Progenitor cell of endocrine pancreas (in vitro differentiated cells): ENCODE results near the gene CLTCL1. TPM values are rescaled to one million over a fixed set of nuclear protein-coding genes. Genes with fewer than 3 reads are reported as not detected.

Experiments used
- DNase-seq: peaks from one replicate; pipeline ENCODE4 v3.0.0; 2021; ENCODE audit warnings: low spot score; ENCODE audit not compliant: unreplicated experiment
- H3K27ac Mint-ChIP-seq: 2 replicates; pipeline ENCODE4 v1.8.0; 2021; ENCODE audit warnings: mild to moderate bottlenecking, moderate library complexity, mixed read lengths
- H3K27me3 Mint-ChIP-seq: 2 replicates; pipeline ENCODE4 v1.8.0; 2021; ENCODE audit warnings: mixed read lengths
- H3K36me3 Mint-ChIP-seq: 2 replicates; pipeline ENCODE4 v1.8.0; 2022; ENCODE audit warnings: mixed read lengths; ENCODE audit not compliant: insufficient read depth
- H3K4me1 Mint-ChIP-seq: 2 replicates; pipeline ENCODE4 v1.8.0; 2021; ENCODE audit warnings: low read depth, mixed read lengths
- H3K4me3 Mint-ChIP-seq: 2 replicates; pipeline ENCODE4 v1.8.0; 2021; ENCODE audit warnings: low read depth, mild to moderate bottlenecking, moderate library complexity, mixed read lengths
- H3K9me3 Mint-ChIP-seq: 2 replicates; pipeline ENCODE4 v1.8.0; 2021; ENCODE audit warnings: low read depth, mixed read lengths
- CTCF ChIP-seq: fragments of 200-600 bp; sonication (generic); IDR thresholded peaks from one replicate; pipeline ENCODE4 v1.5.0; 2021; ENCODE audit warnings: antibody characterized with exemption, mild to moderate bottlenecking; ENCODE audit not compliant: unreplicated experiment
- long read RNA-seq: library from polyadenylated mRNA; unstranded; transcript quantifications from one replicate; pipeline ENCODE4 v2.0.0, GENCODE V29; 2020
- total RNA-seq: library from RNA; stranded (reverse); gene quantifications from 2 replicates; pipeline ENCODE4 v1.2.1, GENCODE V29; 2021

CLTCL1 gene
- 6.6 and 8.7 TPM in 2 replicates for total RNA-seq
- long read RNA-seq, partial matches to known transcripts: 4 of 6 reads
- long read RNA-seq, other reads (novel, unspliced or antisense): 2 of 6 reads

GRCh38 chr22:19291580-19292457, at the start of gene CLTCL1:
Gene CLTCL1 (minus strand): TSS chr22:19291719. CDS start chr22:19291641, 78 bp downstream.
- H3K27me3 Mint-ChIP-seq: peaks cover 40% of the 10 kb centered on the region
- H3K4me3 Mint-ChIP-seq: peak within 1 kb of the TSS; percentile 94
- peaks cover 15% of the 10 kb centered on the region for H3K4me1 Mint-ChIP-seq
- no peaks in the 10 kb centered on the region for H3K36me3 Mint-ChIP-seq
- H3K9me3 Mint-ChIP-seq: no peaks in the 10 kb centered on the region
- peak within 1 kb of the TSS; percentile 92 for H3K27ac Mint-ChIP-seq
- peak; percentile 84 for DNase-seq
- TF ChIP-seq CTCF: no peak

- no peak for DNase-seq
- no peak for TF ChIP-seq CTCF
- H3K27ac Mint-ChIP-seq: no peak overlapping the region
Measured at GRCh38 chr22:19337137-19337536, 45.6 kb upstream of the CLTCL1 start.

GRCh38 chr22:19336133-19337075, 44.9 kb upstream of the CLTCL1 start:
- peaks cover 29% of the 10 kb centered on the region for H3K9me3 Mint-ChIP-seq
- H3K27me3 Mint-ChIP-seq: no peaks in the 10 kb centered on the region
- peaks cover 68% of the 10 kb centered on the region for H3K36me3 Mint-ChIP-seq
- H3K27ac Mint-ChIP-seq: peak overlapping the region; percentile 15
- no peak for TF ChIP-seq CTCF
- no peak for DNase-seq
- no peak overlapping the region for H3K4me3 Mint-ChIP-seq
- H3K4me1 Mint-ChIP-seq: peaks cover 3% of the 10 kb centered on the region

More at GRCh38 chr22:19337137-19337536, 45.6 kb upstream of the CLTCL1 start:
- peaks cover 6% of the 10 kb centered on the region for H3K4me1 Mint-ChIP-seq
- H3K4me3 Mint-ChIP-seq: no peak overlapping the region
- H3K27me3 Mint-ChIP-seq: no peaks in the 10 kb centered on the region
- H3K9me3 Mint-ChIP-seq: peaks cover 34% of the 10 kb centered on the region
- peaks cover 72% of the 10 kb centered on the region for H3K36me3 Mint-ChIP-seq

GRCh38 chr22:19331975-19332374, 40.5 kb upstream of the CLTCL1 start:
- Mint-ChIP-seq H3K27ac (no peak overlapping the region), H3K36me3 (peaks cover 61% of the 10 kb centered on the region), H3K27me3 (no peaks in the 10 kb centered on the region), H3K4me1 (peaks cover 3% of the 10 kb centered on the region), H3K4me3 (no peak overlapping the region), H3K9me3 (peaks cover 15% of the 10 kb centered on the region)
- DNase-seq: no peak
- TF ChIP-seq CTCF: no peak

- no peak for DNase-seq
- H3K27ac Mint-ChIP-seq: peak overlapping the region; percentile 56
- no peaks in the 10 kb centered on the region for H3K27me3 Mint-ChIP-seq
- no peak for TF ChIP-seq CTCF
- peaks cover 57% of the 10 kb centered on the region for H3K36me3 Mint-ChIP-seq
- H3K4me1 Mint-ChIP-seq: peaks cover 3% of the 10 kb centered on the region
- H3K9me3 Mint-ChIP-seq: peaks cover 15% of the 10 kb centered on the region
- H3K4me3 Mint-ChIP-seq: no peak overlapping the region
Measured at GRCh38 chr22:19331474-19331873, 40.0 kb upstream of the CLTCL1 start.
